ENCODE data around the gene REEP2.
"Not testable (repeated sequence)": the region's sequence is repeated elsewhere in the genome, so short reads cannot be mapped to it uniquely, and the experiment has no call there.

REEP2 gene, protein sequence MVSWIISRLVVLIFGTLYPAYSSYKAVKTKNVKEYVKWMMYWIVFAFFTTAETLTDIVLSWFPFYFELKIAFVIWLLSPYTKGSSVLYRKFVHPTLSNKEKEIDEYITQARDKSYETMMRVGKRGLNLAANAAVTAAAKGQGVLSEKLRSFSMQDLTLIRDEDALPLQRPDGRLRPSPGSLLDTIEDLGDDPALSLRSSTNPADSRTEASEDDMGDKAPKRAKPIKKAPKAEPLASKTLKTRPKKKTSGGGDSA

DNA sequence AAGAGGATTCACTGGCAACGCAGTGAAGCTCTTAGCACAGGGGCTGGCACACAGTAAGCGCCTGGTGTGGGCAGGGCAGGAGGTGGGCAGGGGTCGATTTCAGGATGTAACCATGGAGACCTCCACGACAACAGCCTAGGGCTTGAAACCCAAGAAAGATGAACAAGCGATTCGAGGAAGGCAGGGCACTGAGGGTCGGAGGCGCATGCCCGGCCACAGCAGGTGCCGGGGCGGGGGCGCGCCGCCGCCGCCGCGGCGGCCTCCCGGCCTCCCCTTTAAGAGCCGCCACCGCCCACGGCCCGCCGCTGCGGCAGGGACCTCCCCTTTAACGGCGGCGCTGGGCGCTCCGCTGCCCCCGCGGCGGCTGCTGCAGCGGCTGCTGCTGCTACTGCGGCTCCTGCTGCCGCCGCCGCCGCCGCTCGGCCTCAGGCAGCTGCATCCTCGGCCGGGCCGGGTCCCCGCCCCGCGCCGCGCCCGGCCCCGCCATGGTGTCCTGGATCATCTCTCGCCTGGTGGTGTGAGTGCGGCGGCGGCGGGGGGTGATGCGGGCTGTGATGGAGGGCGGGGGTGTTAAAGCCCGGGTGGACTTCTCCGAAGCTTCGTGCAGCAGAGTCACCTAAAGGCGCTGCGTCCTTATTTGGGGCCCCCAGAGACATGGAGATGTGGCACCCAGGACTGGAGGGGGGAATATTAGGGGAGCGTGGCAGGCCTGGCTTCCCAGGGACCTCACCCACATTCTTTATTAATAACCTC lies at the start of gene REEP2:
Gene REEP2, plus strand, starts transcription at position 334 of the 753 bp plus-strand sequence. Its CDS starts 152 bp downstream, at position 486.
- no peak for DNase-seq (ENCODE audit: low read depth, low spot score)

DNA sequence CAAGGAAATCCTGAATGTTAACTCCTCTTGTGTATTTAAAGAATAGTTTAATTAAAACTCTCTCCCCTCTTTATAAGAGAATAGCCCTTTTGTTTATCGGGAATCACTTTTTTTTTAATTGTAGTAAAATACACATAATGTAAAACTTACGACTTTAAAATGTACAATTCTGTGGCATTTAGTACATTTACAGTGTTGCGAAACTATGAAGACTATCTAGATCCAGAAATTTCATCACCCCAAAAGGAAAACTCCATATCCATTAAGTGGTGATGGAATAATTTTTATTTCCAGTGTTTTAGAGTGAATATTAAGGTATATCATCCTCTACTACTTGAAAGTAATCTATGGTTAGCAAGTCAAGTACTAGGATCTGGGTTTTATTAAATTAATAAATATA lies 49.5 kb upstream of the REEP2 start:
- DNase-seq (ENCODE audit: low read depth, low spot score) = no peak

- not testable (repeated sequence) for DNase-seq (ENCODE audit: low read depth, low spot score)
These were observed 48.9 kb upstream of the REEP2 start for GRCh38 chr5:138389911-138390310.

DNA sequence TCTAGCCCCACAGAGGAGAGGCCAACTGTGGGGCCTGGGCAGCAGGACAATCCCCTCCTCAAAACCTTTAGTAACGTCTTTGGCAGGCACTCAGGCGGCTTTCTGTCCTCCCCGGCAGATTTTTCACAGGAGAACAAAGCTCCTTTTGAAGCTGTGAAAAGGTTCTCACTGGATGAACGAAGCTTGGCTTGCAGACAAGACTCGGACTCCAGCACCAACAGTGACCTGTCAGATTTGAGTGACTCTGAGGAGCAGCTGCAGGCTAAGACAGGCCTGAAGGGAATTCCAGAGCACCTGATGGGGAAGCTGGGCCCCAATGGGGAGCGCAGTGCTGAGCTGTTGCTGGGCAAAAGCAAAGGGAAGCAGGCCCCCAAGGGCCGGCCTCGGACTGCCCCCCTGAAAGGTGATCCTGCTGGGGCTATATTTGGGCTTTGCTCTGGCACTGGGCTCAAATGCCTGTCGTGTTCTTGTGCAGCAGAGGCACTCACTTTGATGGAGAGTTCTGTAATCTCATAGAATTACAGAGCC lies 46.9 kb upstream of the REEP2 start:
- no peak for DNase-seq (ENCODE audit: low read depth, low spot score)

GRCh38 chr5:138402640-138403039 lies 36.2 kb upstream of the REEP2 start:
- no peak for DNase-seq (ENCODE audit: low read depth, low spot score)

GRCh38 chr5:138408023-138408422 lies 30.8 kb upstream of the REEP2 start:
- DNase-seq (ENCODE audit: low read depth, low spot score) = no peak

DNA sequence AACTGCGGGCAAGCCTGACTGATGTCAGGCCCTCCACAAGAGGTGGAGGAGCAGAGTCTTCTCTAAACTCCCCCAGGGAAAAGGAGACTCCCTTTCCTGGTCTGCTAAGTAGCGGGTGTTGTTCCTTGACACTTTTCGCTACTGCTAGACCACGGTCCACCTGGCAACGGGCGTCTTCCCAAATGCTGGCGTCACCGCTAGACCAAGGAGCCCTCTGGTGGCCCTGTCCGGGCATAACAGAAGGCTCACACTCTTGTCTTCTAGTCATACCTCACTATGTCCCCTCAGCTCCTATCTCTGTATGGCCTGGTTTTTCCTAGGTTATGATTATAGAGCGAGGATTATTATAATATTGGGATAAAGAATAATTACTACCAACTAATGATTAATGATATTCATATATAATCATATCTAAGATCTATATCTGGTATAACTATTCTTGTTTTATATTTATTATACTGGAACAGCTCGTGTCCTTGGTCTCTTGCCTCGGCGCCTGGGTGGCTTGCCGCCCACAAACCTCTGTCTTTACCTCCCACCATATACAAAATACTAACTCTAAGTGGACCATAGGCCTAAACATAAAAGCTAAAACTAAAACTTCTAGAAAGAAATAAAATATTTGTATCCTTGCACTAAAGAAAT lies 27.7 kb upstream of the REEP2 start:
- DNase-seq (ENCODE audit: low read depth, low spot score) = not testable (repeated sequence)

DNA sequence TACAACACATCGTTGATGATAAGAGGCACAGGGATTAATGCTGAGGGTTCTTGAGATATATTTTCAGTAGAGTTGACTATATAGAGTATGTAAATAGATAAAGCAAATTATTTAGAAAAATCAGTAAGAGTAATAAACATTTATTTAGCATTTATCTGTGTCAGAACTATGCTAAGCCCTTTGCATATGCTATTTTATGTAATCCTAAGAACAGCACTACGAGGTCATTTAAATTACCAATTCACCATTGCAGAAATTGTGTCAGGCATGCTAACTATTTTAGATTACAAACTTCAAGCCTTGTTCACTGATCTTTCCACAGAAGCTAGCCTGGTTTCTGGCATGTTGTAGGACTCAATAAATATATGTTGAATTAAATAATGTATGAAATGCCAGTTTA lies 20.4 kb upstream of the REEP2 start:
- no peak for DNase-seq (ENCODE audit: low read depth, low spot score)

DNA sequence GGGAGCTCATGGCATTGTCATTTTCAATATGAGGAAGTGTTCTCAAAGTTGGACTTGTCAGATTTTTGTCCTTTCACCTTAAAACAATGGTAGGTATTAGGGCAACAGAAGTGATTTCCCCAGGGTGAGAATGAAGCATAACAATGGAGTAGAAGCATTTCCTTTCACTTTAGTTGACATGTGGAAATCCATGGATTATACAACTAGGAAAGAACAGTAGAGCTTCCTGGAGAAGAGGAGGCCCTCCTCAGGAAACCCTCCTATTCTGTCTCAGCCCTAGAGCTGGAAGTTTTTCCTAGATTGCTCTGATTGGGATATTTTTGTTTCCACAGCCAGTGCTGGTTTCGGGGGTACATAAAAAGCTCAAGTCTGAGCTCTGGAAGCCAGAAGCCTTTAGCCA lies 13.8 kb upstream of the REEP2 start:
- no peak for DNase-seq (ENCODE audit: low read depth, low spot score)

GRCh38 chr5:138435943-138436342 lies 2.9 kb upstream of the REEP2 start:
- DNase-seq (ENCODE audit: low read depth, low spot score) = no peak

- DNase-seq (ENCODE audit: low read depth, low spot score) = no peak
These were observed 694 bp upstream of the REEP2 start for GRCh38 chr5:138438003-138438723.

DNA sequence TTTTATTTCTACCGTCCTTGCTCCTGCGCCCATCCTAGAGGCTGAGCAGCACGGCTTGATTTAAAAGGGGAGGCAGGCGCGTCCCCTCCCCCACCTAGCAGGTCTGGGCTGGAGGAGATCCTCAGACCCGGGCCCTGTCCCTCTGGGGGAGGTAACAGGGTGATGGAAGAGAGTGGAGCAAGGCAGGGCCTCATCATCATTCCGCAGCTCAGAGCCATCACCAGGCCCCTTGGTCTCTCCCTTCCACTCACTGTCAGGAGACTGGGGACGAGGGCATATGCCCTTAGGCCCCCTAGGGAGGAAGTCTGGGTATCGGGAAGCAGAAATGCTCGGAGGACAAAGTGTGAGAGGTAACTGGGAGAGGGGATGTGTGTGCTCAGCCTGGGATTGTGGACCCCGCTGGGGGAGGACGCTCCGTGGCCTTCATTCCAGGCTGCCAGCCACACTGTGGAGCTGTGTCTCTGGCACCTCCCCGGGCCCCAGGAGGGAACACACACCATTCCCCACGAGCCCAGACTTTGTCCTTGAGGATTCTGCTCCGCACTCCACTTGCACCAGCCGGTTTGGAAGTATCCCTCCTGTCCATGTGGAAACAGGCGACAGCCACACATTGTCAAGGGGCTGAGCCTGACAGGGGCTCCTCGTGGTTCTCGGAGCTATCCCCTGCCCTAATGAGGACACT lies 761 bp downstream of the REEP2 start:
- DNase-seq (ENCODE audit: low read depth, low spot score) = no peak

DNA sequence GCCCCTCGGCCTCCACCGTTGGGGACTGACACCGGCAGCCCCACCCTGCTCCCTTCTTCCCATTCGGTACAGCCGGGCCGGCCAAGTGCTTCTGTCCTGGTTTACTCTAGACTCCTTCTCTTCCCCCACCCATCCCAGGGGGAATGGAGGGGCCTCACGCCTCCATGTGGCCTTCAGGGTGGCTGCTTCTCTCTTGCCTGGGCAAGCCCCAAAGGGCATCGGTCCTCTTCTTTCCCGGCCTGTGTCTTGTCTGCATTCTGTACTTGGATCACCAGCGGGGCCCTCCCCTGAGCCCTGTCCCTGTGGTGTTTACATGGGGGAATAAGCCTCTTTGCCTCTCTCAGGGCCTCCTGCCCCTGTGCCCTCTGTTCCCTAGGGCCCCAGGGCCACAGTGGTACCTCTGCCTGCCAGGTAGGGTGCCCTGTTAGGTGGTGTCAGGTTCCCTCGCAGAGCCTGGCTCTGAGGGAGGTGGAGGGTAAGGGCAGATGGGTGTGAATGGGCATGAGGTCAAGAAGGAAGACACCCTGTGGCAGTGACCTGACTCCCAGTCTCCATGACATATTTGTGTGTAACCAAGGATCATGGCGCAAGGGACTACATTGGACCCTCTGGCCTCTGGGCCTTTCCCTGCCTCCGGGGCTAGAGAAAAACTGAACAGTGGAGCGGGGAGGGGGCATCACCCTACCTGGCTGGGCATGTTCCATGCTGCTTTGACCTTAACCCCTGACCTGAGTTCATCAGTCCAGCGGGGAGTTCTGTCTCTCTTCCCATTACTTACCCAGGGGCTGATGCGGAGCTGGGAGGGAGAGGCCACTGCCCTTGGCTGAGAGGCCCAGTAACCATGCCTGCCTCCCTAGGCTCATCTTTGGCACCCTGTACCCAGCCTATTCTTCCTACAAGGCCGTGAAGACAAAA lies 1.6 kb downstream of the REEP2 start:
- DNase-seq (ENCODE audit: low read depth, low spot score) = no peak

DNA sequence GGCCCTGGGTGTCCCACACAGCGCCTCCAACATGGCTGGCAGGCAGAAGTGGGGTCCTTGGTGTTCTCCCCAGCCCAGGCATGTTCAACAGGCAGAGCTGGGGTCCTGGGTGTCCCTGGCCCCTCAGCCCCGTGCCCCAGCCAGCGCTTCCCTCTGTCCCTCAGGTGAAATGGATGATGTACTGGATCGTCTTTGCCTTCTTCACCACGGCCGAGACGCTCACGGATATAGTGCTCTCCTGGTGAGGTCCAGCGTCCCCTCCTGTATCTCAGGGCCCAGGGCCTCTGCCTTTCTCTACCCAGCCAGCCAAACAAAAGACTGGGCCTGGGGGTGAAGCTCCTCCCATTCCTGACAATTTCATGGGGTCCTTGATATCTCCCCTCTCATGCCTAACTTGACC lies 2.4 kb downstream of the REEP2 start:
- DNase-seq (ENCODE audit: low read depth, low spot score) = no peak

DNA sequence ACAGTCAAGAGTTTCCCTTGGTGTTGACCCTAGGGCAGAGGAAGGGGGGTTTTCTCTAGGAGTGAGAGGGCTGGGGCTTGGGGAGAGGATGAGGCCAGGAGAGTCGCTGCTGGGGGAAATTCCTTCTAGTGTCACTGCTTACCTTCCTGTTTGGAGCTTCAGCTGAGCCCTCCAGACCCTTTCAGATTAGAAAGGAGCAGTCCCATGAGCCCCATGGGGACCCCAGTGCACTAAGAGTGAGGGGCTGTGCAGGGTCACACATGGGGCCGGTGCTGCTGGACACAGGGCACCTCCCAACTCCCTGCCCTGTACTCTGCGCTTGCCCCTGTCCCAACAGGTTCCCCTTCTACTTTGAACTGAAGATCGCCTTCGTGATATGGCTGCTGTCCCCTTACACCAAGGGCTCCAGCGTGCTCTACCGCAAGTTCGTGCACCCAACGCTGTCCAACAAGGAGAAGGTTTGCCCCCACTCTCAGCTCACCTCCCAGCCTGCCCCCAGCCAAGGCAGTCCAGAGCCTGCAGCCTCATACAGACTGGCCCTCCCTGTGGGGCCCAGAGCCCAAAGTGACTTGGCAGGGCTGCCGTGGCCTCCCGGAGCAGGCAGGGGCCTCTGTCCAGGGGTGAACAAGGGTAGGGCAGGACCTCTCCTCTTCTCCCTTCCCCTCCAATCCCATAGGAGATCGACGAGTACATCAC lies 5.4 kb downstream of the REEP2 start:
- no peak for DNase-seq (ENCODE audit: low read depth, low spot score)

- no peak for DNase-seq (ENCODE audit: low read depth, low spot score)
These were observed 6.1 kb downstream of the REEP2 start for GRCh38 chr5:138444774-138445546.

DNA sequence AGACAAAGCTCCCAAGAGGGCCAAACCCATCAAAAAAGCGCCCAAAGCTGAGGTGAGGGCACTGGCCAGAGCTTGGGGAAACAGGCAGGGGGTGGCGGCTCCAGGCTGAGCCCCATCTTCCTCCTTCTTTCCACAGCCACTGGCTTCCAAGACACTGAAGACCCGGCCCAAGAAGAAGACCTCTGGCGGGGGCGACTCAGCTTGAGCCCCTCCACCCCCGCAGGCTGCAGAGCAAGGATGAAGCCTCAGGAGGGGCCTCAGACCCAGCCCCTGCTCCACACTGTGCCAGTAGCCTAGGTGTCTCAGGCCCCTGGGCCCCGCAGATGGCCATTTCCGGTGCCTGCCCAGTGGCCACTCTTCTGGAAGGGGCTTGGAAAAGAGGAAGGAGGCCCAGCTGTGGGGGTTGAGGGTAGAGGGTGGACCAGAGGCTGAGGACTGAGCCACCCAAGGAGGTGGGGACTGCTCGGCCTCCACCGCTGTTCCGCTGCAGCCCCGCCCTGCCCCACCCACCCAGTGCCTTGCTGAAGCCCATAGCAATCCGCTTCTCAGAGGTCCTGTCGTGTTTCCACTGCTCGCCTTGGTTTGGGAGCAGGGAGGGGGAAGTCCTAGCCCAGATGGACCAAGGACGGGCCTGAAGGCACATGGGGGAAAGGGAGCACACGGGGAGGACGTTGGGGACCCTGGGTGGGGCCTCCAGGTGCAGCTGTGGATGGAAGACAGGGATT lies 6.9 kb downstream of the REEP2 start:
- DNase-seq (ENCODE audit: low read depth, low spot score) = no peak

GRCh38 chr5:138448070-138448469 lies 9.2 kb downstream of the REEP2 start:
- DNase-seq (ENCODE audit: low read depth, low spot score) = no peak

Data from brain pericyte (primary cell).